H54 (cell line): ENCODE measurements around the gene ARAP1.

ENCODE experiments used
- DNase-seq: peaks from one replicate; pipeline ENCODE4 v3.0.0; 2011; ENCODE audit warnings: low spot score, mixed read lengths; ENCODE audit not compliant: insufficient read length
- FAIRE-seq: peaks from 3 replicates; lab custom pipeline; 2011; peaks lifted over from hg19 to GRCh38; lab: Jason Lieb, UNC
- POLR2A ChIP-seq: IDR thresholded peaks from 2 replicates; pipeline ENCODE4 v1.6.1; 2011; ENCODE audit warnings: low read depth, mild to moderate bottlenecking, low read length

The ARAP1 gene

GRCh38 chr11:72776117-72776843, 24.1 kb upstream of the ARAP1 start:
- no peak for DNase-seq
- FAIRE-seq: no peak
- TF ChIP-seq POLR2A: no peak

- no peak for DNase-seq
- TF ChIP-seq POLR2A: no peak
- no peak for FAIRE-seq
Measured at GRCh38 chr11:72775288-72776110, 23.3 kb upstream of the ARAP1 start.

GRCh38 chr11:72774499-72774898, 22.3 kb upstream of the ARAP1 start:
- TF ChIP-seq POLR2A: no peak
- DNase-seq (no peak), FAIRE-seq (no peak)

GRCh38 chr11:72773696-72774095, 21.5 kb upstream of the ARAP1 start:
- no peak for FAIRE-seq
- TF ChIP-seq POLR2A: no peak
- DNase-seq: no peak

GRCh38 chr11:72773291-72773690, 21.1 kb upstream of the ARAP1 start:
- no peak for TF ChIP-seq POLR2A
- FAIRE-seq (peak; percentile 20), DNase-seq (peak; percentile 96)

GRCh38 chr11:72772059-72772458, 19.9 kb upstream of the ARAP1 start:
- FAIRE-seq: no peak

GRCh38 chr11:72771507-72771906, 19.3 kb upstream of the ARAP1 start:
- DNase-seq: peak; percentile 72
- no peak for TF ChIP-seq POLR2A
- peak; percentile 53 for FAIRE-seq

More at GRCh38 chr11:72772059-72772458, 19.9 kb upstream of the ARAP1 start:
- no peak for TF ChIP-seq POLR2A
- DNase-seq: no peak

GRCh38 chr11:72770799-72771198, 18.6 kb upstream of the ARAP1 start:
- TF ChIP-seq POLR2A: no peak
- FAIRE-seq: no peak
- DNase-seq: no peak

- no peak for DNase-seq
- FAIRE-seq: no peak
- no peak for TF ChIP-seq POLR2A
Measured at GRCh38 chr11:72769680-72770079, 17.5 kb upstream of the ARAP1 start.

- DNase-seq (no peak), FAIRE-seq (no peak)
- TF ChIP-seq POLR2A: no peak
Measured at GRCh38 chr11:72768581-72768980, 16.4 kb upstream of the ARAP1 start.

GRCh38 chr11:72767203-72768062, 15.2 kb upstream of the ARAP1 start:
- DNase-seq (no peak), FAIRE-seq (no peak)
- TF ChIP-seq POLR2A: no peak

- DNase-seq (no peak), FAIRE-seq (no peak)
- no peak for TF ChIP-seq POLR2A
Measured at GRCh38 chr11:72766152-72766902, 14.1 kb upstream of the ARAP1 start.

GRCh38 chr11:72764503-72764902, 12.3 kb upstream of the ARAP1 start:
- no peak for TF ChIP-seq POLR2A
- DNase-seq: no peak

GRCh38 chr11:72763823-72764222, 11.6 kb upstream of the ARAP1 start:
- FAIRE-seq (no peak), DNase-seq (no peak)
- TF ChIP-seq POLR2A: no peak

More at GRCh38 chr11:72764503-72764902, 12.3 kb upstream of the ARAP1 start:
- FAIRE-seq: no peak
